Measurements from ENCODE around the gene CISH.

The CISH gene

DNA sequence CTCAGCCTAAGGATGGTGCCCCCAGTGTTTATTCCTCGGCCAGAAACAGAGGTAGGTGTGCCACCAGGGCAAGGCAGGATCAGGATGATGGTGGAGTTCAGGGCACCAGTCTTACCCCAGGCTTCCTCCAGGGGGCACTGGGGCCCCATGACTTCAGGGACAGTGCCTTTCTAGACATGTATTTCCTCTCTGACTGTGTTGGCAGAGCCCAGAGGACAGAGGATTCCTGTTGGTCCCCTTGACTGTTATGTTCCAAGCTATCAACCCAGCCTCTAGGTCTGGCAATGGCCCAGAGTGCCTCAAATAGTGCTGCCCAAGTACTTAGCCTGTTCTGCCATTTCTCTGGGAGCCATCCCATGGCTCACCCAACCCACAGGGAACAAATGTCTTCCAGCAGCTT, 39.4 kb downstream of the CISH start:
- DNase-seq (ENCODE audit: low read depth), result peak; percentile 71

DNA sequence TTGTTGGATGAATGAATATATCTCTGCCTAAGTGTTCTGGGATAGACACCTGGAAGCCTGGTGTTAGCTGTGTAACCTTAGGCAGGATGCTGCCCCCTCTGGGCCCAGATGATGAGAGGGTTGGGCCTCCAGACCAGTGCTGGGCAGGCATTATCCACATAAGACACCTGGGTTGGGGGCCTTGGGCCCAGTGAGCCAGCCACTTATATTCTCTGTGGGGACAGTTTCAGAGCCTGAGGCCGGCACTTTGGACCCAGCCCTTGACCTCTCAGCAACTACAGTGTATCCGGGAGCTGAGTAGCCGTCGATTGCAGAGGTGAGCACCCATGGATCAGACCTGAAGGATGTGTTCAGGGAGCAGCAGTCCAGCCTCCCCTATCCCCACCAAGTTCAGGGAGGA, 40.1 kb downstream of the CISH start:
- DNase-seq (ENCODE audit: low read depth), result no peak

DNA sequence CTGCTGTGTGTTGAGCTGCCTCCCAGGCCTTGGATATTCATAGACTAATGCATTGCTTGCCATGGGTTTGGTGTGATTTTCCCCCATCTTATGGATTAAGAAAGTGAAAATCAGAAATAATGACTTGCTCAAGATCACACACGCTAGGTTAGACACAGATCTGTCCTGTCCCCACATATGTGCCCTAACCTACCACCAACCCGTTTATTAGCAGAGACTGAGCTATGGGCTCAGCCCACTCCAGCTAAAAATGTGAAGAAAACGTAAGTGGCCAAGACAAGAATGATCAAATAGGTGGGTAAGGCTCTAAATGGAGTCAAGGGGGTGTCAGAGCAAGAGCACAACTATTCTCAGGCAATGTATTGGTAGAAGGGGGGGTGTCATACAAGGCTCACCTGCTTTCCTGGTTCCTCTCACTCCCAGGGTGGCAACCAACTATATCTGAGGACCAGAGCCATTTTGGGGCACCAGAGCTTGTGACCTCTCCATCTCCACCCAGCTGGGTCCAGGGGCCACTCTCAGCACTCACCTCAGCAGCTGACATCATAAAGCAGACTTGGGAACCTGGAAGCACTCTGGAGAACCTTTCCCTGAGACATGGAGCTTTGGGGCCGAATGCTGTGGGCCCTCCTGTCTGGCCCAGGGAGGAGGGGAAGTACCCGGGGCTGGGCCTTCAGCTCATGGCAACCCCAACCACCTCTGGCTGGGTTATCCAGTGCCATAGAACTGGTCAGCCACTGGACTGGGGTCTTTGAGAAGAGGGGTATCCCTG, 40.9 kb downstream of the CISH start:
- no peak for DNase-seq (ENCODE audit: low read depth)

DNA sequence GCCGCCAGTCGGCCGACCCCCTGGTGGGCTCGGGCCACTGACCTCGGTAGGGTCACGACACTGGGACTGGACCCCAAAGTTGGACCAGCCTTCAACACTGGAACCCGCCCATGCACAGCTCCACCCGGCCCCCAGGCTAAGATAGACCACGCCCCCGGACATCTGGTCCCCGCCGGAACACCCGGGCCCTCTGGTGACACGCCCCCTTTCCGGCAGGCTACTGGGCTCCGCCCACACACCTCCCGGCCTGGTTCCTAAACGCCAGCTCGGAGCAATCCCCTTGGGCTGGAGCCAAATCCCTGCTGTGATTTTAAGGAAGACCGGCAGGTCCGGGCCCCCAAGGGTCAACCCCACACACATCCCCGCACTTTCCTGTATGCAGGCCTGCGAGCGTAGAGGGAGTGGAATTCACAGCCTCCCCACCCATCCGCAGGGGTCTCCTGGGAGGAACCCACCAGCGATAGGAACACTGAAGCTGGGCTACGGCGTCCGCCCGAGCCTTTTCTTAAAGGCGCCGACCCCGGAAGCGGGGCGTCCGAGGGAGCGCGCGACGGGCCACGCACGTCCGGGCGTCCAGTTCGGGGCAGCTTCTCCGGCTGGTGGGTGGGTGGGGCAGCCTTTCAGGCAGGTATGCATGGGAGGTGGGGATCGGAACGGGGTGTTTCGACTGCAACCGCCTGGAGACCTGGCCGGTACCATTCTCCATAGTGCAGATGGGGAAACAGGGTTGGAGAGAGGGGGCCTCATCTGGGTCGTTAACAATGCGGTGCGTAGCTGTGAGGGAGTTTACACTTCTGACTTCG, 42.4 kb downstream of the CISH start, which contains the start of gene HEMK1:
Gene HEMK1 (plus strand): TSS at position 576 of the 803 bp plus-strand sequence. CDS start 1,583 bp downstream, outside the sequence.
- peak; percentile 93 for DNase-seq (ENCODE audit: low read depth)

DNA sequence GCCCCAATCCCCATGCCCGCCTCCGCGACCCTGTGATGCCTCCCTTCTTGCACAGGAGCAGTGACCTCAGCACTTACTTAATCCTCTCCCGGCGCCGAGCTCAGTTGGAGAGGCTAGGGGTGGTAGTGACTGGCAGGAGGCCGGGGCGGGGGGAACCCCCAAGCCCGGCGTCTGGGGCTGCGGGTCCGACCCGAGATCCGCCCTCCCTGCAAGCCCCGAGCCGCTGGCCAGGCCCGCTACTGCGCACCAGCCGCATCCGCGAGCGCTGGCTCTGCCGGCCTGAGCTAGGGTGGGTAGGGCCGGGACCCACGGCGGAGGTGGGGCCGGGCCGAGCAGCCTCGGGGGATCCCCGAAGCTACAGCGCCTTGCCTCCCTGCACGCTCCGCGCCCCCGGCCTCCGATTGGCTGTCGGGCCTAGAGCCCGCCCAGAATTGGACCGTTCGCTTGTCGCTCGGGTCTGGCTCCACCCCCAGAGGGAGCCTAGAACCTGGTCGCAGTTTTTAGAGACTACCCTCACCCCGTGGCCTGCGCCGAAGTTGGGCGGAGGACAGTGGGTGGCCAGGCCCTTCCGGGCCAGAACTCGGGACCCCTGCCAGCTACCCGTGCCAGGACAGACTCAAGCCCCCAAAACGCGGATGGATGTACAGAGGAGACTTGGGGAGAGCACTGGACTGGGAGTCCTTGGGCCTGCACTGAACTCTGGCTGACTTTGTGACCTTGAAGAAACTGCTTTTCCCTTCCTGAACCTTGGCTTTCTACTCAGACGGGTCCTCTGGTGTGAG, 44.0 kb downstream of the CISH start, which contains the start of gene C3orf18:
Gene C3orf18 (minus strand): TSS at position 362 of the 782 bp plus-strand sequence. CDS start 2,048 bp downstream, outside the sequence.
- DNase-seq (ENCODE audit: low read depth), result peak; percentile 94

DNA sequence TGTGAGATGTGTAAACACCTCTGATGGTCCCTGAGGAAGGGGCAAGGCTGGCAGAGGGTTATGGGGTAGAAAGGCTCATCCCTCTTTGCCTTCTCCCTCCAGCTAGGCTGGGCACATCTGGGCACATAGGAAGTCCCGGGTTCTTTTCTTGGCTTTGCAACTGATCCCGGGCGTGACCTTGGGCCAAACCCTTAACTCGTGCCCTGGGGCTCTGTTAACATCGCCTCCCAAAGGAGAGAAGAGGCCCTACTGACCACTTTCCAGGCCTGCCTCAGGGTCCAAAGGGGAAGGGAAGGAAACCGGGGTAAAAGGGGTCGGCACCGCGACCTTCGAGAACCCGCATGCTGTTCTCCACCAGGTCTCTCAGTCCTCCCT, 44.6 kb downstream of the CISH start:
- DNase-seq (ENCODE audit: low read depth), result no peak

DNA sequence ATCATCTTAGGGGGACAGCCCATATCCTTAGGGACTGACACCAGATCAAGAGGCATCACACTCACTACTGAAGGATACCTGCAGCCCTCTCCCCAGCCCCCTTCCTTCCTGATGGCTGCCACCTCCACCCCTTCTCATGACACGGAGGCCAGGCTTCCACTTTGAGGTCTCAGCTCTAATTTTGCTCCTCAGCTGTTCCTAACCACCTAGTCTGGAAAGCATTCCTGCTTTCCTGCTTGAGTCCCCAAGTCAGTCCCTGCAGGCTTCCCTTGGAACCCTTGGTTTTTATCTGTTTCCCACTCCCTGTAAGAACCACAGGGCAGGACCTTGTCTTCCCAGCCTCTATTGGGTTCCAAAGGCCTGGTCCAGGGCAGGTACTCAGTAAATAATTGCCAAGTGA, 47.3 kb downstream of the CISH start:
- DNase-seq (ENCODE audit: low read depth), result no peak

DNA sequence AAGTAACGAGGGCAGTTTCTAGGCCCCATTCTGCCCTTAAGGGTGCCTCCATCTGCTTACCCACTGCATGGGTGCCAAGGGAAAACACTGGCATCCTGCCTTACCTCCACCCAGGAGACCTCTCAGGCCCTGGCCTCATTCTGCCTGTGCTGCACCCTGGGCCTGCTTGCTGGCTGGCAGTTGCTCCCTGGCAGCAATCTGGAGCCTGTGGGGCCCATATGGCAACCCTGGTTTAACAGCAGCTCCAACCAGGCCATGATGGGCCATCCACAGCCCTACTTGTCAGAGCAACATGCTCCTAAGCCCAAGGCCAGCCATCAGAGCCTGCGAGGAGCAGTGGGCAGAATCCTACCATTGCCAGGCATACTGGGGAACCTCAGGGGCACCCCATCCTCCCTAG, 47.7 kb downstream of the CISH start:
- DNase-seq (ENCODE audit: low read depth), result no peak

DNA sequence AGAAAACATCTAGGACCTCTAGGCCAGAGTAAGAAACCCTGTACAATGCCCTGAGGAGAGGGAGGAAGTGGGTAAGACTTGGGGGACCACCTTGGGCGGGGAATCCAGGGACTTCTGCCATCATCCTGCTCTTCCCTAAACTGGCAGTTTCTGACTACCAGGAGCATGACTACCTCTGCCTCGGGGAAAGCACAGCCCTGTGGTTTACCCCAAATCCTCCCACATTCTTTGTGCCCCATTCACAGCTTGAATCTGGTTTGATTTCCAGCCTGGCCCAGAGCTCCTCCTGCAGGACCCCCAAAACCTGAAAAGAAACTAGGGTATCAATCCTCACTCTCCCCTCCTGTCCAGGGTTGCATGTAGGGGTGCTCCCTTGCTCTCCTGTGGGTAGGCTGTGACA, 48.7 kb downstream of the CISH start:
- DNase-seq (ENCODE audit: low read depth), result no peak

DNA sequence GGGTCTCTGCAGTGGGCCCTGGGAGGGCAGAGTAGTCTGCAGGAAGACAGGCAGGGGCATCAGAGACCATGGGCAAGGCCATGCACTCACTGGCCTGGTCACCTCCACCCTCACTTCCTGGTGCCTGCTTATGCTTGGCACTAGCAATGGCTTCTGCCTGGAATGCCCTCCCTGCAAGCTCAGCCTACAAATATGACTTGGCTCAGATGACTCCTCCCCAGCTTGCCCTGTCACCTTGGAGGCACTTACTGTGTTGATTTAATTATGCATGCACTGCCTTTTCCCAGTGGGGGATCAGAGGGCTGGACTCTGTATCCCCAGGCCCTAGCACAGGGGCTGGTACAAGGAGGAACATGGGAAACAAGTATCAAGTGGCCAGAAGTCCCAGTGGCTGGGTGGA, 51.9 kb downstream of the CISH start:
- no peak for DNase-seq (ENCODE audit: low read depth)

DNA sequence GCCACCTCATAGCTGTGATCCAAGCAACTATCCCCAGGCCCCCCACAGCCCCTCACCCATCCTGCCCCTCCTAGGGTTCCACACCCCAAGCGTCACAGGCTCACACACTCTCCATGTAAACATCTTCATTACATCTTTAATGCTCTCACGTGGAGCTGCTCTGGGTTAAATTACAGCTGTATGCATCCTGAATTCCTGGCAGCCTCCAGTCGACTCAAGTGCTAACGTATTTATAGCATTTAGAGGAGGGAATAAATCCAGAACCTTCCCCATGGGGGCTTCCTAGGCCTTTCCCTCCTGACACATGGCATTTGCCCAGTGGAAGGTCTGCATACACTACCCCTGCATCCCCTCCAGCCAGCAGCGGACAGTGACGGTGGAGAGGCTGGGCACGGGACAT, 53.7 kb downstream of the CISH start:
- no peak for DNase-seq (ENCODE audit: low read depth)

DNA sequence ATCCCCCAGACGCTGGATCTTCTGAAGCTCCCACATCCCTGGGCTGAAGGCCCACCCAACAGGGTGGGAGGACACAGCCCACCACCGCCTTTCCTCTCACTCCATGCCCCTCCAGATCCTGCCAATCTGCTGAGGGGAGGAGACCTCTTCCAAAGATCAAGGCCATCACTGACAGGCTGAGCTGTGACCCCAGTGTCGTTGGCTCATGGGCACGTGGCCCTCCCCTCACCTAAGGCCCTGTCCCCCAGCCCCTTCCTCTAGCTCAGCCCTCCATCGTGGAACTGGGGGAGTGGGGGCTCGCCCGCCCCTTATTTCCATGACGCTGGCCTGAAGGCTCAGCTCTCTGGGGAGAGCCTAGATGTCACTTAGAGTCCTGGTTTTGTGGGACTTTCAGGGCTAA, 54.5 kb downstream of the CISH start:
- DNase-seq (ENCODE audit: low read depth), result no peak
